ENCODE data around the gene CORIN. TPM values are rescaled to one million over a fixed set of nuclear protein-coding genes. Genes with fewer than 3 reads are reported as not detected.

CORIN gene
- total RNA-seq, 1 experiment from 2014 or later = 0.12 TPM

DNA sequence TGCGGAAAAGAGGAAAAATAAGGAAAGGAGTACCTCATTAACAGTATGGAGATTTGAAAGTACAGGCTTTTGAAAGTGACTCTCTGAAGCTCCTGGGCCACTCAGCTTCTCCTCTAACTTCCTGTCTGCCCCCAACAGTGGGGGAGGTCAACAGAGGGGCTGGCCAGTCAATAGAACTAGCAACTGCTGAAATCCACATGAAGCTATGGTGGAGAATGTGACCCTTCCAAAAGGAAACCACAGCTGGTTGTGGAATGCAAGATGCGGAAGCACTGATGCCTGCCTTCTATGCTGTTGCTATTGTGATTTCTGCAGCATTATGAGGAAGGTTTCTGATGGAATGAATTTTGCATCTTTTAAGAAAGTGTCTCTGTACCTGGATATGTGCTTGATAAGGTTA is 2.4 kb downstream of the CORIN start:
- DNase-seq (ENCODE audit: extremely low read depth, low read depth) = no peak

DNA sequence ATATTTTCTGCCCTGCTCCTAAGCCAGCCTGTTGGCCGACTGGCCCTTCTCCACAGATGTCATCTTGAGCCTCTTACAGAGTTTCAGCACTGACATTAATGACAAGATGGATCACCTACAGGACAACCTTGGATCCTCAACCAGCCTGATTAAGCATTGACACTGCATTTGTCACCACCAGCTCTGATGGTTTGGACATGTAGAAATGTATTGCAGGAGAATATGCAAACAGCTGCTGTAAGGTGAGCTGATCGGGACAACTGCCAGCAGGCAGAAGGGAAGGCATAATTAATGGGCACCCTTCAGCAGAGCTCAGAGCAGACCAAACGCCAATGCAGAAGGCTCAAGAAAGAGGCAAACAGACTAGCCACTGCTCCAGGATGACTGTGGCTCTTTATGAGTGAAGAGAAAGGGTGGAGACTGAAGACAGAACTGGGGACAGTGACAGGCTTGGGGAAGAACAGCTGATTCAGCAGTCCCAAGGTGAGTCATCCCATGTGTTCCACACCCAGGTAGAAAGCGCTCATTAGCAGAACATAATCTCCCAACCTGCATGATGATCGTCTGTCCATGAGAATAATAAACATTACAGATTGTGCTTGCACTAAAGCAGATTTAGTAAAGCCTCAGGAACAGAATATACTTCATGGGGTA is 6.7 kb downstream of the CORIN start:
- no peak for DNase-seq (ENCODE audit: extremely low read depth, low read depth)

DNA sequence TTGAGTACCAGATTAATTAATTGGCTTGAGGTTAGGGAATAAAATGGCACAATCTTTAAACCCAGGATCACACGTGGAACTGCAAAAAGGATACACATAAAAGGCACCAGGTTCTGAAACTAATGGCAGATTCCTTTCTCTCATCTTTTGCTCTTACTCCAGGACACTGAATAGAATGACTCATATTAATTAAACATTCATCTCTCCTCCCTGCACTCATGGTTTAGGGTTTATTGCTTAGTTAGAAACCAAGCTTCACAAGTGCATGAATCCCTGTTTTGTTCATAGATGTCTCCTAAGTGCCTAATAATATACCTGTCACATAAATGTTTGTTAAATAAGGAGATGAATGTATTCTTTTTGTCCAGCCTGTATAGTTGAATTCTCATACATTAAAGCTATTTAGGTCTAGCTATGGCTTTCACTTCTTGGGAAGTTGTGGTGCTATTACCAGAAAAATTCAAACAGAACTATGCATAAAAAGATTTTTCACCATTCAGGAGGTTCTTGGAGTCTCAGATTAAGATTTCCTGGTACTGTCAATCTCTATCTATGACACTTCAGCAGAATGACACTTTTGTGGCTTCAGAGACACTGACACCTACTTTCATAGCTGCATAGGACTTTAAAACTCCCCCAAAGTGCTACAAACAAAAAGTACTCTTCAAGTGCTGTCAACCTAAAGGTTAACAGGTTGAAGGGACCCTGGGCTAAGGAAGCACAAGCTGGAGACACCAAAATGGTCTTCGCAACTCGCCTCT is 7.4 kb downstream of the CORIN start:
- no peak for DNase-seq (ENCODE audit: extremely low read depth, low read depth)

DNA sequence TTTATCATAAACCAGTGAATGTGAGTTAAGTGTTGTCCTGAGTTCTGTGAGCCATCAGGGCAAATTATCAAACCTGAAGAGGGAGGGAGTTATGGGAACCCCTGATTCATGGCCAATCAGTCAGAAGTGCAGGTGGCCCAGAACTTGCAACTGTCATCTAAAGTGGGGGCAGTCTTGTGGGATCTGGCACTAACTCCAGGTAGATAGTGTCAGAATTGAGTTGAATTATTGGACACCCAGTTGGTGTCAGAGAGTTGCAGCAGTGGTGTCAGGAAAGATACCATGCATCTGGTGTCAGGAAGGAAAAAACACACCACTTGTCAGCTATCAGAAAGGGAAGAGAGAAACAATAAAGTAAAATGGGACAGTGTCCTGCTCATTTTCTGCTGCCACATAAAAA is 8.4 kb downstream of the CORIN start:
- no peak for DNase-seq (ENCODE audit: extremely low read depth, low read depth)

DNA sequence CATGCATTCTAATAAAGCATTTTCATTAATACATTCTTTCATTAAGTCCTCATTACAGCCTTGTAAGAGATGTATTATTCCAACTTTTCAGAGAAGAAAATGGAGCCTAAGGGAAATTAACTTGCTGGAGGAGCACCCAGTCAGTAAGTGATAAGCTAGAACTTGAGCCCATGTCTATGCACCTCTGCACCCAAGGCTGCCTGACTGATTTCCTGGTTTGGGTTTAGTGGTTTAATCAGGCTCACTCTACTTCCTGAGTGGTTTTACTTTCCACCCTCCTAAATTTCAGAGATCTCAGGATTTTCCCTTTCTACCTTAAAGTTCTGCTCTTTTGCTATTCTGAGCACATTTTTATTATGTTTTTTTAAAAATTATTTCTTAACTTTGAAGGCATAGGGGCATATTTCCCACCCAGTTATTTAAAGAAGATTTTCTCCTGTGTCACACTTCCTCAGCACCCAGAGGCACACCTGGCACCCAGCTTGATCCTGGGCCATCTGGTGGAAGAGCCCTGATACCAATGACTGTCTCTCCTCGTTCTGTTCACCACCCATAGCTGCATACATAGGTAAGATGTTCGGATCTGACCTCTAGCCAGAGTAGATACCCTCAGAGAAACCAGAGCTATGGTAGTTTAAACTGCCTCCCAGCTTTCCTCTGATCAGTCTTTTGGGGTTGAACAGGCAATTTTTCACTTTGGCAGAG is 10.4 kb downstream of the CORIN start:
- DNase-seq (ENCODE audit: extremely low read depth, low read depth) = no peak

DNA sequence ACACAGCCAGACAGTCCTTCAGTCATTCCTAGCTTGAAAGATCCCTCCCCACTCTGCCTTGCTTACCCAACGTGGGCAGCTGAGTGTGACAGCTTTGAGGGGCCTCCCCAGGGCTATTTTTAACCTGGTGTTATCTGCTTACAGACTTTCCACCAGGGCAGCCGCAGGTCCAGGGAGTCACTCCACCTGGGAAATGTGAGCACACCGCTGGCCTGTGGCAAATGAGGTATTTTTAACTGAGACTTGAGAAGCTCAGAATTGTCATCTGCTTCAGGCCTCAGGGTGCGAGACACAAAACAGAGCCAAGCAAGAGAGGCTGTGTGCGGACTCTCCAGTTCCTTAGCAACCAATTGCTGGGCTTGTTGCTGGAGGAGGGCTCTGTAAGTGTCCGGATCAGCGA is 13.0 kb downstream of the CORIN start:
- DNase-seq (ENCODE audit: extremely low read depth, low read depth) = no peak

DNA sequence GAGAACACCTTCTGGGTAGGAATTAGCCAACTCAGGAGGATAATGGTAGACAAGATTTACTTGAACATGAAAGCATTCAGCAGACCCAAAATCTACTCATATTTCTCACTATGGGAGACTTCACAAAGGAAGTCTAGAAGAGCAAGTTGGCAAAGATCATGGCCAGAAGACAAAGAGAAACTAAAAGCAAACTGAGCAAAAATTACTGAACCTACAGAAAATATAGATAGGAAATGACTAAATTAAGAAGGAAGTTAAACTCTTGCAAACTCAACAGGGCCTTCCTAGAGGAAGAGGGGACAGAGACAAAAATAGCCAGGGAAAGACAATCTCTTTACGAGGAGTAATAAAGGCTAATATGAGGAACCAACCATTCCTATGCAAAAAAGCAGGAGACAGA is 18.7 kb downstream of the CORIN start:
- DNase-seq (ENCODE audit: extremely low read depth, low read depth) = no peak

DNA sequence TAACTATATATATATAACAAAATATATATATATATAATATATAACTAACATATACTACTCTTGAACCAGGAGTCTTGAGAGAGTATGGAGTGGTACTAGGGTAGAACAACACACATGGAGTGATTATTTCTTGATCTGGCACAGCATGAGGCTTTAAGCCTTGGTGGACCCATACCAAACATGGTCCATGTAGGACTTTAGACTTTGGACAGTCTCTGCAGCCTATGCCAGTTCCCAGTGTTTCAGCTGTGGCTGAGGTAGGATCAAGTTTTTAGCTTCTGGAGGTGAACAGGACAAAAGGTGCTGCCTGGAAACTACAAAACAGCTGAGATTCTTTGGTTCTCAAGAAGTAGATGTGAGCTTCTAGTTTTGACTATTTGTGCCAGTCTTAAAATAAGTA is 20.6 kb downstream of the CORIN start:
- no peak for DNase-seq (ENCODE audit: extremely low read depth, low read depth)

DNA sequence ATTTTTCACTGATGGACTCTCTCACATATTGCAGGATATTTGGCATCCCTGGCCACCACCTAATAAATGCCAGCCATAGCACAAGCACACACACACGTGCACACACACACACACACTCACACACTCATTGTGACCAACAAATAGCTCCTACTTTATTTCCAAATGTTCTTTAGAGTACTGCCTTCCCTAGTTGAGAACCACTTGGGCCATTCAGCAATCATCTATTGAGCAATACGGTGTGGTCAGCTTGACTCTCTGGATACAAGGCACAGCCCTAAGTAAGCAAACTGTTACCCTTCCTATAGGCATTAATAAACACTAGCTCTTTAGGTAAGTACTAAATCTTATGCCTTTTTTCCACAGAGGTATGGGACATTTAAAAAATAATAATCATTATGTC is 21.1 kb downstream of the CORIN start:
- DNase-seq (ENCODE audit: extremely low read depth, low read depth) = no peak

DNA sequence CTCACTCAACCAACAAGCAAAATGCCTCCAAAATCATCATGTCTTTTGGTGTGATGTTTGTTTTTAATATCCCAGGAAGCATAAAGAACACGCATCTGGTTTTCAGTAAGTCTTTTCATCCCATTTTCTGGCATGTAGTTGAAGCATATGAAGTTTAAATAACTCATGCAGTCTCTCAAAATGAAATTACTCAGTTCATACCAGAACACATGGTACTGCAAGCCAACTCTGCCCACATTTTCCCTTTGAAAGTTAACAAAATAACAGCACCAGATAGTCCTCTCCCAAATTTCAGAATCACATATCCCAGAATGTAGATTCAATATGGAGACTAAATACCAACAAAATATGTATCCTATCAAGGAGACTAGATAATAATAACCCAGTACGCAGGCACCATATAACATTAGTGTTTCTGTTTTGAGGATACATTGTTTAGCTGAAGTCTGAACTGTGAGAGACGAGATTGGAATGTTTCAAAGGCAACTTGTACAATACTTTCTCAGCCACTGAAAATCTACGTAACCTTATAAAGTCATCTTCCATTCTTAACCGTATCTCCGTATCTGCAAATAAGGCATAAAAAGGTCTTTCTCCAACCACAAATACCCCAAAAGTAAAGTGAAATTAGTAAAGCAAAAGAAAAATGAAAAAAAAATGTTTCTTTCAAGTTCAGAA is 23.1 kb downstream of the CORIN start:
- DNase-seq (ENCODE audit: extremely low read depth, low read depth) = no peak

DNA sequence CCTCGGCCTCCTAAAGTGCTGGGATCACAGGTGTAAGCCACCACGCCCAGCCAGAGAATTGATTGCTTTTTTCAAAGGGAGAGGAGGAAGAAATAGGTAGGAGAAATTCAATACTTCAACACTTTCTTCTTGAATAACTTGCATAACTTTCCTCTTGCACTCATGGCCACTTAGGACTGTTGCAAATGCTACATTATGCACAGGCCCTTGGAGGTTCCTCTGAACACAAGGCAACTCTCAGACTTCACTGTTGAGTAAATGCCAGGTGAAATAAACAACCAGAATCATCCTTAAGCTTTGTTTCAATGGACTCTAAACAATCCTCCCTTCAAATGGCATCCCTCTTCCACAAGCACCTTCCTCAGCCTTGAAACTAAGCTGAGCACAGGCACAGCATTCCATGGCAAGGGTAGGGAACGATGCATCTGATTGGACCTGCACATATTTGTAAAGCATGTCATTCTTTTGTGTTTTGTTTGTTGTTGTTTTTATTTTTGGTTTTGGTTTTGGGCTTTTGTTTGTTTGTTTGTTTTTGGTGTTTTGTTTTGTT is 28.1 kb downstream of the CORIN start:
- no peak for DNase-seq (ENCODE audit: extremely low read depth, low read depth)

DNA sequence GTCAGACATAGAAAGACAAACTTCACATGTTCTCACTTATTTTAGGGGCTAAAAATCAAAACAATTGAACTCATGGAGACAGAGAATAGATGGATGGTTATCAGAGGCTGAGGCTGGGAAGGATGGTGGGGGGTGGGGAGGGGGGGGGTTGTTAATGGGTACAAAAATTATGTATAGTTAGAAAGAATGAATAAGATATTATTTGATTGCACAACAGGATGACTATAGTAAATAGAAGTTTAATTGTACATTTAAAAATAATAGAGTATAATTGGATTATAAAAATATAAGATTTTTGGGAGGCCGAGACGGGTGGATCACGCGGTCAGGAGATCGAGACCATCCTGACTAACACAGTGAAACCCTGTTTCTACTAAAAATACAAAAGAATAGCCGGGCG is 33.3 kb downstream of the CORIN start:
- no peak for DNase-seq (ENCODE audit: extremely low read depth, low read depth)

DNA sequence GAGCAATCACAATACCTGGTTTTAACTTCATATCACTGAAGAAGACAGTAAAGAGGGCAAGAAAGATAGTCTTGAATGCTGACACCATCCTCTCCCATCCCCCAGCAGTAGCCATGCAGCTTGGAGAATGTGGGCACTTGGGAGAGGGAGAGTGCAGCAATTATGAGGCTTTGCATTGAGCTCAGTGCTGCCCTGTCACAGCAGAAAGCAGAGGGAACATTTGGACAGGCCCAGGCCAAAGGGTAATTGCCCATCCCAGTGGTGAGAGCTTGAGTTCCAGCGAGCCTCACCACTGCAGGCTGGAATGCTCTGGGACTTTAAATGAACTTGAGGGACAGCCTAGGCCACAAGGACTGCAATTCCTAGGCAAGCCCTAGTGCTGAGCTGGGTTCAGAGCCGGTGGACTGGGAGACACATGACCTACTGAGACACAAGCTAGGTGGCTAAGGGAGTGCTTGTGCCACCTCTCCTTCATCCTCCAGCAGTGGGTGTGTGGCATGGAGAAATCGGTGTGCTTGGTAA is 36.3 kb downstream of the CORIN start:
- DNase-seq (ENCODE audit: extremely low read depth, low read depth) = no peak

DNA sequence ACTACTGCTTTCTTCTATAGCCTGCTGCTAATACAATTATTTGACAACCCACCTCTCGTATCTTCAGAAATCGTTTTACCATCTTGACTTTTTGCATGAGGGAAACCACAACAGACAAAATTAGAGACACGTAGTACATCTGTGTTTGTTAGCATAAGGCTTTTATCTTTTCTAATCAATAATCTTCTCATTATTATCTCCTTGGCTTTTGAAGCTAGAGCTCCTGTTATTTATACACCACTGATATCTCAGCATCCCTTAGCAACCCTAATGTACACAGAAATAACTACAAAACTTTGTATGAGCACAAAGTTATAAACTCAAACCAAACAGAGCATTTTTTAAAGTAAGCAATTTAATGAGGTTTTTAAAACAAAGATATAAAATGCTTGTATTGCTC is 39.7 kb downstream of the CORIN start:
- no peak for DNase-seq (ENCODE audit: extremely low read depth, low read depth)

DNA sequence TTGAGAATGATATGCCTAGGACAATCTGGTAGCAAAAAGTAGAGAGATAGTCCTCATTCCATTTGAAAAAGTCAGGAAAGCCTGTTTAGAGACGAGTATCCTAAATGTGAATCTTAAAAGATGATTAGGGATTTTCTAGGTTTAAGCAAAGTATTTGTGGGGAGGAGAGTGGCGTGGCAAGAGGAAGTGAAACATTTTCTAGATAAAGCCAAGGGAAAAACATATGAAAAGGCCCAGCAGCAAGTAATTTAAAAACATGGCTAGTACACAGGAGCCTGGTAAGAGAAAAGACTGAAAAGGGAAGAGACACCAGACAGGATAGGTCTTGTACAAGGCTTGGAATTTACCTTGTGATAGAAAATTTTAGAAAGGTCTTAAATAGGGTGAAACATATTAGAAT is 45.9 kb downstream of the CORIN start:
- DNase-seq (ENCODE audit: extremely low read depth, low read depth) = no peak

DNA sequence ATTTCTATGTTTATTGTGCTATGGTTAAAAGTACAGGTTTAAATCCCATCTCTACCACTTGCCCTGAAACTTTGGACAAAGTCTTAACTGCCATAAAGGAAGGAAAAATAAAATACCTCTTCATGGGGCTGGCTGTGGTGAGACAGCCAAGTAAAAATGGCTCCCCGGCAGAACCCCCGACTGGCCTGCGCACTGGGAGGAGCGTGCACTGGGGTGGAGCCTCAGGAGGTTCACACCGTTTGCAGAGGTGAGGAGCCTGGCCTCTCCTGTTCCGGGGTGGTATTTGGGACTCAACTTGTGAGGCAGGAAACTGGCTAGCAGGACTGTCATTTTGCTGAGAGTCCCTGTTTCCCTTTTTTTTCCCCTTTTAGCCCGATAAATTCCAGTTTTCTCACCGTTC is 47.8 kb downstream of the CORIN start:
- DNase-seq (ENCODE audit: extremely low read depth, low read depth) = no peak

DNA sequence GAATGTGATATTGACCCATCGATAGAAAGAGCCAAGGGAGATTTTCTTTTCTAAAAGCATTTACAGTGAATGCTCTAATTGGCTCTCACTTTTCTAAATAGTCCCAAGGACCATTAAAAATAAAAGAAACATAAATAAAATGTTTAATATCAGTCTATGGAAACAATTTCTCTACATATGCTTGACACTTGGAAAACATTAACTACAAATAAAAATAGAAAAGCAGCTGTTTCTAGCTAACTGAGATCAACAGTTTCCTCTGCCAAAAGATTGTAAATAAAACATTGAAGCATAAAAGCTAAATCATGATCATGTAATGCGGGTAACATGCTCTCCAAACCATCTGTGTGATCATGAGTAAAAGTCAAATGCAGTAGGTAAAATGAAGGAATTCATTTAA is 49.7 kb downstream of the CORIN start:
- DNase-seq (ENCODE audit: extremely low read depth, low read depth) = no peak

DNA sequence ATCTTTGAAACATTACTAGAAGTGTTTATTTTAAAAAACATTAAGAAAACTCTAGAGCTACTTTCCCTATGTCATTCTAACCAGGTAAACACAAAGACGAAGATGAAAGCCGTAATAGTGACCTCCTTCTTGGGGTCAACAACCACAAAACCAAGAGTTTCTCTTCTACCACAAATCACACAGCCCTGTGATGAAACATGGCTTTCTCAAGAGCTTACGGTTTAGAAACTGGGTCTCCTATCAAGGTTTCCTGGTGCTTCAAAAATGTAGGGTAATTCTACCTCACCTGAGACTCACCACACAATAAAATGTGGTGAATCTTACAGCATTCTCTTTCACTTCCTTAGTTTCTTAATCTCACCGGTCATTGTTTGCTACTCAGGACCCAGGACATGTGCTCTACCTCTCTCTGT is 50.9 kb downstream of the CORIN start:
- no peak for DNase-seq (ENCODE audit: extremely low read depth, low read depth)

DNA sequence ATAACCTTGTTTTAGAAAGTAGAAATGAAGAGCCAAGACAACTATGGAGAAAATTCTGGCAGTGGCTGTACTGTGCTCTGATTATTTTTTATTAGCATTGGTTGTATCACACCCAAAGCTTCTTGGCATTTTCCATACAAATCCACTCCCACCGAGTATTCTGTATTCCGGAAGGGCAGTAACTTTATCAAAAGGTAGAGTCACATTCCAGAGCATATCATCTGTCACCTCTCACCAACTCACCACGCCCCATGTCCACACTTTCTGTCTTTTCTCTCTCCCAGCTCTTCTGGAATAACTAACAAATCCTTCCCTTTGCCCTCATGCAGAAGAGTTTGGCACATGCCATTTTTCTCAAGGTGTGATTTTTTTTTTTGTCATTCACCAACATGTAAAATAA is 52.7 kb downstream of the CORIN start:
- DNase-seq (ENCODE audit: extremely low read depth, low read depth) = no peak

DNA sequence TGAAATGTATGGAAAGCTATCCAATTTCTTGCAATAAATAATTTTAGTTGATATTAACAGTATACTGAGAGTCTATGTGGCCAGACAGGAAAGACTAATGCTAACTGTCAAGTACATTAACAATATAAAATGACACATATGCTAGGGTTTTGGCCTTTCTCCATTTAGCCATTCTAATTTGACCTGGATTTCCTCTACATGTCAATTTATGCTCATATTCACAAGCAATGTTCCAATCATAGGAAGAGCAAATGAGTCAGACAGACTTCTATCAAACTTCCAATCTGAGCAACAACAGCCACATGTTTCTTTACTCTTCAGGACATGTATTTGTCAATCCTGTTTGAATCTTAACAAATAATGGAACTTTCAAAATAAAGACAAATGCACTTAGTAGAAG is 53.6 kb downstream of the CORIN start:
- DNase-seq (ENCODE audit: extremely low read depth, low read depth) = no peak

DNA sequence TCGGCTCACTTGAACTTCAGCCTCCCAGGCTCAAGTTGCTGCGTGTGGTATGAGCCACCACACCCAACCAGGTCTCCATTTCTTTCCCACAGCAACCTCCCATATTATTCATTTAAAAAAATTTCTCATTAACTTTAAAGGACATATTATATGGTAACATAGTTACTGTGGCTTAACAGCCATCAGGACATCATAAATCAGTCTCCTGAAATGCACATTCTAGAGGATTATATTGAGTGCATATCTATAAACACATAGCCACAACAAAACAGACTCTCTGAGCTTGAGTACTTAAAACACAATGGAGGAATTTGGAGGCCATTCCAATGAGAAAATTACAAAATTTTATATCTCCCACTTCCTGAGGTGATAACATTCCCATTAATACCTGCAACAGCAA is 61.5 kb downstream of the CORIN start:
- no peak for DNase-seq (ENCODE audit: extremely low read depth, low read depth)

All from NCI-H460 (cell line).